Measurements from ENCODE around the gene PRDX1.

DNA sequence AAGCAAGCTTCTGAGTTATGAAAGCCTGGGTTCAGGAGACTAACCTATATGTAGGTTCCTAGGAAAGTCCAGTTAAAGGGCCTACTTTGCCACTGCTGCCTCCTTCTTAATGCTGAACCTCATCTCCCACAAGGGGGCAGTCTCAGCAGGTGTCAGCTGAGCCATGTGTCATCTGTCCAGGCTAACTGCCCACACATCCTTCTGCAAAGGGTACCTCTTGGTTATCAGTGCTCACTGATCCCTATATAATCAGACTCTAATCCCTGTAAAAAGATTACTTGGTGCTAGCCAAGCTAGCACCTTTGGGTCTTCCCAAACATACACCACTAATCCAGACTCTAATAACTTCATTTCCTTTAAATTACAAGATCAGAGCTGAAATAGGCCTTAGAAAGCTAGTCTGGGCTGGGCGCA is 9.0 kb downstream of the PRDX1 start:
- no peak for TF ChIP-seq EZH2phosphoT487 (IDR thresholded peaks at IDR 0.05; ENCODE audit: borderline replicate concordance, low read length)
- TF ChIP-seq, protein P1, sequence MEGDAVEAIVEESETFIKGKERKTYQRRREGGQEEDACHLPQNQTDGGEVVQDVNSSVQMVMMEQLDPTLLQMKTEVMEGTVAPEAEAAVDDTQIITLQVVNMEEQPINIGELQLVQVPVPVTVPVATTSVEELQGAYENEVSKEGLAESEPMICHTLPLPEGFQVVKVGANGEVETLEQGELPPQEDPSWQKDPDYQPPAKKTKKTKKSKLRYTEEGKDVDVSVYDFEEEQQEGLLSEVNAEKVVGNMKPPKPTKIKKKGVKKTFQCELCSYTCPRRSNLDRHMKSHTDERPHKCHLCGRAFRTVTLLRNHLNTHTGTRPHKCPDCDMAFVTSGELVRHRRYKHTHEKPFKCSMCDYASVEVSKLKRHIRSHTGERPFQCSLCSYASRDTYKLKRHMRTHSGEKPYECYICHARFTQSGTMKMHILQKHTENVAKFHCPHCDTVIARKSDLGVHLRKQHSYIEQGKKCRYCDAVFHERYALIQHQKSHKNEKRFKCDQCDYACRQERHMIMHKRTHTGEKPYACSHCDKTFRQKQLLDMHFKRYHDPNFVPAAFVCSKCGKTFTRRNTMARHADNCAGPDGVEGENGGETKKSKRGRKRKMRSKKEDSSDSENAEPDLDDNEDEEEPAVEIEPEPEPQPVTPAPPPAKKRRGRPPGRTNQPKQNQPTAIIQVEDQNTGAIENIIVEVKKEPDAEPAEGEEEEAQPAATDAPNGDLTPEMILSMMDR (IDR thresholded peaks at IDR 0.05; ENCODE audit: low read depth, low read length, poor library complexity, severe bottlenecking): peak; percentile 91
